Type B pancreatic cell (in vitro differentiated cells): ENCODE measurements around the gene PSMB7. TPM values are rescaled to one million over a fixed set of nuclear protein-coding genes. Genes with fewer than 3 reads are reported as not detected.
"Not testable (repeated sequence)": the region's sequence is repeated elsewhere in the genome, so short reads cannot be mapped to it uniquely, and the experiment has no call there.

Experiments
- DNase-seq: peaks from one replicate; pipeline ENCODE4 v3.0.0; 2021; ENCODE audit warnings: mixed read lengths; ENCODE audit not compliant: unreplicated experiment; ENCODE audit errors: extremely low spot score
- H3K27ac Mint-ChIP-seq: 2 replicates; pipeline ENCODE4 v1.8.0; 2021; ENCODE audit warnings: mild to moderate bottlenecking, mixed read lengths
- H3K27me3 Mint-ChIP-seq: 2 replicates; pipeline ENCODE4 v1.8.0; 2021; ENCODE audit warnings: mixed read lengths
- H3K36me3 Mint-ChIP-seq: 2 replicates; pipeline ENCODE4 v1.8.0; 2021; ENCODE audit warnings: mixed read lengths
- H3K4me1 Mint-ChIP-seq: one replicate; pipeline ENCODE4 v1.8.0; 2021; ENCODE audit warnings: mixed read lengths; ENCODE audit not compliant: unreplicated experiment
- H3K4me3 Mint-ChIP-seq: 2 replicates; pipeline ENCODE4 v1.8.0; 2021; ENCODE audit warnings: mild to moderate bottlenecking, mixed read lengths
- H3K9me3 Mint-ChIP-seq: 2 replicates; pipeline ENCODE4 v1.8.0; 2021; ENCODE audit warnings: mixed read lengths
- total RNA-seq: library from RNA; stranded (reverse); gene quantifications from 2 replicates; pipeline ENCODE4 v1.2.1, GENCODE V29; 2021; ENCODE audit warnings: low replicate concordance
- TF ChIP-seq, protein P1 (sequence below): fragments of 200-600 bp; sonication (generic); conservative IDR thresholded peaks from 2 replicates; pipeline ENCODE4 v1.5.0; 2021; ENCODE audit warnings: antibody characterized with exemption, mild to moderate bottlenecking

Gene PSMB7
- total RNA-seq, 1 donor from 2014 or later = 168 TPM

DNA sequence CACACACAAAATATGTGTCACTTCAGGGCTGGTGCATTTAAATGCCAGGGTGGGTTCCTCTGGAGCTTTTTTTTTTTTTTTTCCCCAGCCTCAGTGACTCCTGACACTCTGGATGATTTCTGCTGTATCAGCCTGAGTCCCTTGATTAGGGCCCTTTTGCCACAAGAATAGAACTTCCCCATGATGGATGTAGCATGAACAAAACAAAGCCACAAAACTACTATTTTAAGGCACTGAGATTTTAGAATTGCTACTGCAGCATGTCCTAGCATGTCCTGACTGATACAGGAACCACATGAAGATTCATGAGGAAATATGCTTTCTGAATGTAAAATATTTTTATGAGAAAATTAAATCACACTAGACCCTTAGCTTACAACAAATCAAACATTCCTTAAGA lies 21.1 kb upstream of the PSMB7 start:
- no peak for DNase-seq
- H3K27me3 Mint-ChIP-seq = peaks cover 7% of the 10 kb centered on the region
- H3K4me3 Mint-ChIP-seq = no peak overlapping the region
- H3K4me1 Mint-ChIP-seq = no peaks in the 10 kb centered on the region
- TF ChIP-seq, protein P1, sequence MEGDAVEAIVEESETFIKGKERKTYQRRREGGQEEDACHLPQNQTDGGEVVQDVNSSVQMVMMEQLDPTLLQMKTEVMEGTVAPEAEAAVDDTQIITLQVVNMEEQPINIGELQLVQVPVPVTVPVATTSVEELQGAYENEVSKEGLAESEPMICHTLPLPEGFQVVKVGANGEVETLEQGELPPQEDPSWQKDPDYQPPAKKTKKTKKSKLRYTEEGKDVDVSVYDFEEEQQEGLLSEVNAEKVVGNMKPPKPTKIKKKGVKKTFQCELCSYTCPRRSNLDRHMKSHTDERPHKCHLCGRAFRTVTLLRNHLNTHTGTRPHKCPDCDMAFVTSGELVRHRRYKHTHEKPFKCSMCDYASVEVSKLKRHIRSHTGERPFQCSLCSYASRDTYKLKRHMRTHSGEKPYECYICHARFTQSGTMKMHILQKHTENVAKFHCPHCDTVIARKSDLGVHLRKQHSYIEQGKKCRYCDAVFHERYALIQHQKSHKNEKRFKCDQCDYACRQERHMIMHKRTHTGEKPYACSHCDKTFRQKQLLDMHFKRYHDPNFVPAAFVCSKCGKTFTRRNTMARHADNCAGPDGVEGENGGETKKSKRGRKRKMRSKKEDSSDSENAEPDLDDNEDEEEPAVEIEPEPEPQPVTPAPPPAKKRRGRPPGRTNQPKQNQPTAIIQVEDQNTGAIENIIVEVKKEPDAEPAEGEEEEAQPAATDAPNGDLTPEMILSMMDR = no peak
- H3K36me3 Mint-ChIP-seq = no peaks in the 10 kb centered on the region
- no peaks in the 10 kb centered on the region for H3K9me3 Mint-ChIP-seq
- no peak overlapping the region for H3K27ac Mint-ChIP-seq

DNA sequence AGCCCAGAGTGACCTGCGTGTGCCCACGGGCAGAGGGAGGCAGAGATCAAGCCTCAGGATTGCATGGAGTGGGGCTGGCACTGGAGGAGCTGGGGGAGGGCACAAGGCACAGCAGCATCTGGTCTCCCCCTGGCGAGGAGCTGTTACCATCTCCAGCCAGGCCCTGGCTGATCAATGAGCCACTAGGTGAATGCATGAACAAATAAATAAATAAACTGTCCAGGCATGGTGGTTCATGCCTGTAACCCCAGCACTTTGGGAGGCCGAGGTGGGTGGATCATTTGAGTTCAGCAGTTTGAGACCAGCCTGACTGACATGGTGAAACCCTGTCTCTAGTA lies 14.3 kb upstream of the PSMB7 start:
- peaks cover 4% of the 10 kb centered on the region for H3K27me3 Mint-ChIP-seq
- no peaks in the 10 kb centered on the region for H3K9me3 Mint-ChIP-seq
- TF ChIP-seq, protein P1 = no peak
- no peak overlapping the region for H3K4me3 Mint-ChIP-seq
- H3K36me3 Mint-ChIP-seq = no peaks in the 10 kb centered on the region
- H3K27ac Mint-ChIP-seq = no peak overlapping the region
- H3K4me1 Mint-ChIP-seq = no peaks in the 10 kb centered on the region
- no peak for DNase-seq

GRCh38 chr9:124428751-124429529 lies 13.7 kb upstream of the PSMB7 start:
- DNase-seq = no peak
- Mint-ChIP-seq H3K27me3 (peaks cover 10% of the 10 kb centered on the region), H3K4me3 (no peak overlapping the region), H3K9me3 (no peaks in the 10 kb centered on the region), H3K27ac (no peak overlapping the region), H3K36me3 (no peaks in the 10 kb centered on the region), H3K4me1 (no peaks in the 10 kb centered on the region)
- TF ChIP-seq, protein P1 = no peak

DNA sequence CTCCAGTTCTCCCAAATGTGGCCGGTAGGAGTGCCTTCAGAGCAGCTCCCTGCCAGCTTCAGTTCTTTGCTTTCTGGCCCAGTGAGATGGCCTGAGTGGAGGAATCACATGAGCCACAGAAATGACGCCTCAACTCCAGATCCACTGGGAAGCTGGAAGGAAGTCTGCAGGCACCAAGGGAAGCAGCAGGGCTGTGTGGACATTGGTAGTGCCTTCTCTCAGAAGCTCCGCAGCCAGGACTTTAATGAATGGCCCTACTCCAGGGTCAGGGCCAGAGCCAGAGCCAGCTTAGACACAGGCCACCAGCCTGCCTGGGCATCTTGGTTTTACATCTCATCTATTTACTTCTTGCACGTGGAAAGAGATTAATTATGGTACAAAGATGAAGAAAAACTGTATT lies 12.0 kb upstream of the PSMB7 start:
- Mint-ChIP-seq H3K4me3 (no peak overlapping the region), H3K9me3 (no peaks in the 10 kb centered on the region), H3K4me1 (no peaks in the 10 kb centered on the region), H3K36me3 (no peaks in the 10 kb centered on the region), H3K27me3 (peaks cover 15% of the 10 kb centered on the region), H3K27ac (no peak overlapping the region)
- TF ChIP-seq, protein P1 = no peak
- DNase-seq = no peak

- Mint-ChIP-seq H3K27ac (no peak overlapping the region), H3K9me3 (no peaks in the 10 kb centered on the region), H3K4me1 (no peaks in the 10 kb centered on the region), H3K4me3 (no peak overlapping the region), H3K27me3 (peaks cover 22% of the 10 kb centered on the region), H3K36me3 (no peaks in the 10 kb centered on the region)
- TF ChIP-seq, protein P1 = no peak
- DNase-seq = no peak
These were observed 11.1 kb upstream of the PSMB7 start for GRCh38 chr9:124426361-124426760.

DNA sequence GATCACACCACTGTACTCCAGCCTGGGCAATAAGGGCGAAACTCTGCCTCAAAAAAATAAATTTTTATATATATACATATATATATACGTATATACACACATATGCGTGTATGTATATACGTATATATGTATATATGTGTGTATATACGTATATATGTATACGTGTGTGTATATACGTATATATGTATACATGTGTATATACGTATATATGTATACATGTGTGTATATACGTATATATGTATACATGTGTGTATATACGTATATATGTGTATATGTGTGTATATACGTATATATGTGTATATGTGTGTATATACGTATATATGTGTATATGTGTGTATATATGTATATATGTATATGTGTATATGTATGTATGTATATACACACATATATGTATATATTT lies 10.5 kb upstream of the PSMB7 start:
- DNase-seq, H3K4me1 Mint-ChIP-seq, H3K36me3 Mint-ChIP-seq, H3K27ac Mint-ChIP-seq, H3K4me3 Mint-ChIP-seq, H3K9me3 Mint-ChIP-seq: not testable (repeated sequence)
- peaks cover 22% of the 10 kb centered on the region for H3K27me3 Mint-ChIP-seq
